ENCODE measurements around the gene FBXW5.
A peak's percentile ranks its signal among the peaks of the same experiment; 100 is the strongest.

Gene FBXW5

GRCh38 chr9:136977649-136978072, 33.1 kb upstream of the FBXW5 start:
- DNase-seq (ENCODE audit: low spot score): no peak

- DNase-seq (ENCODE audit: low spot score): no peak
Measured at GRCh38 chr9:136977223-136977622, 32.7 kb upstream of the FBXW5 start, which contains the start of gene PTGDS. Gene PTGDS (plus strand): TSS chr9:136977504. CDS start chr9:136977579, 75 bp downstream.

- DNase-seq (ENCODE audit: low spot score): no peak
Measured at GRCh38 chr9:136975644-136976043, 31.1 kb upstream of the FBXW5 start.

GRCh38 chr9:136974817-136975535, 30.4 kb upstream of the FBXW5 start:
- DNase-seq (ENCODE audit: low spot score): no peak

GRCh38 chr9:136973618-136974617, 29.4 kb upstream of the FBXW5 start:
- no peak for DNase-seq (ENCODE audit: low spot score)

GRCh38 chr9:136972743-136973142, 28.2 kb upstream of the FBXW5 start:
- no peak for DNase-seq (ENCODE audit: low spot score)

- DNase-seq (ENCODE audit: low spot score): no peak
Measured at GRCh38 chr9:136972335-136972734, 27.8 kb upstream of the FBXW5 start.

- DNase-seq (ENCODE audit: low spot score): no peak
Measured at GRCh38 chr9:136971746-136972145, 27.2 kb upstream of the FBXW5 start.

- DNase-seq (ENCODE audit: low spot score): no peak
Measured at GRCh38 chr9:136970361-136970760, 25.8 kb upstream of the FBXW5 start.

- DNase-seq (ENCODE audit: low spot score): no peak
Measured at GRCh38 chr9:136969774-136970173, 25.2 kb upstream of the FBXW5 start.

- DNase-seq (ENCODE audit: low spot score): no peak
Measured at GRCh38 chr9:136969150-136969549, 24.6 kb upstream of the FBXW5 start.

- DNase-seq (ENCODE audit: low spot score): no peak
Measured at GRCh38 chr9:136968333-136969127, 24.0 kb upstream of the FBXW5 start.

- no peak for DNase-seq (ENCODE audit: low spot score)
Measured at GRCh38 chr9:136965771-136966484, 21.4 kb upstream of the FBXW5 start.

- no peak for DNase-seq (ENCODE audit: low spot score)
Measured at GRCh38 chr9:136964833-136965422, 20.4 kb upstream of the FBXW5 start.

GRCh38 chr9:136964171-136964689, 19.7 kb upstream of the FBXW5 start:
- DNase-seq (ENCODE audit: low spot score): peak; percentile 63

GRCh38 chr9:136963751-136964150, 19.2 kb upstream of the FBXW5 start:
- DNase-seq (ENCODE audit: low spot score): no peak

GRCh38 chr9:136963341-136963740, 18.8 kb upstream of the FBXW5 start:
- no peak for DNase-seq (ENCODE audit: low spot score)

- no peak for DNase-seq (ENCODE audit: low spot score)
Measured at GRCh38 chr9:136962701-136963248, 18.2 kb upstream of the FBXW5 start.

- no peak for DNase-seq (ENCODE audit: low spot score)
Measured at GRCh38 chr9:136962163-136962562, 17.6 kb upstream of the FBXW5 start.

- DNase-seq (ENCODE audit: low spot score): no peak
Measured at GRCh38 chr9:136961279-136962065, 16.9 kb upstream of the FBXW5 start.

Data from LoVo (cell line).